Measurements from ENCODE around the gene FNDC3B. TPM values are rescaled to one million over a fixed set of nuclear protein-coding genes. Genes with fewer than 3 reads are reported as not detected.
"Not testable (repeated sequence)": the region's sequence is repeated elsewhere in the genome, so short reads cannot be mapped to it uniquely, and the experiment has no call there.

FNDC3B gene
- total and polyA plus RNA-seq, 3 donors from 2014 or later, result 24.2 to 63.5 (median 57.7) TPM

GRCh38 chr3:172089250-172089649 is 49.9 kb downstream of the FNDC3B start:
- no peaks in the 10 kb centered on the region for H3K9me3 ChIP-seq
- no peaks in the 10 kb centered on the region for H3K27me3 ChIP-seq
- H3K36me3 ChIP-seq (ENCODE audit: low read depth, missing control alignments), result no peaks in the 10 kb centered on the region
- peaks cover 9% of the 10 kb centered on the region for H3K4me1 ChIP-seq
- H3K4me3 ChIP-seq, result no peak overlapping the region
- WGBS, 2 donors, result 72 to 91% methylated on average over 4 of the region's 4 CpGs
- intact Hi-C loops (cut with DNase I; ENCODE audit: low total_unique reads), result no loop called here
- no peak overlapping the region for H3K27ac ChIP-seq
- no peak for TF ChIP-seq POLR2A (IDR thresholded peaks at IDR 0.05)
- no peak for TF ChIP-seq CTCF (IDR thresholded peaks at IDR 0.05)
- DNase-seq, result no peak

GRCh38 chr3:172090035-172090434 is 50.7 kb downstream of the FNDC3B start:
- no peak for DNase-seq
- H3K4me3 ChIP-seq, result no peak overlapping the region
- no peaks in the 10 kb centered on the region for H3K36me3 ChIP-seq (ENCODE audit: low read depth, missing control alignments)
- 47 to 50% methylated on average over 4 of the region's 4 CpGs for WGBS, 2 donors
- no peaks in the 10 kb centered on the region for H3K9me3 ChIP-seq
- peaks cover 5% of the 10 kb centered on the region for H3K4me1 ChIP-seq
- intact Hi-C loops (cut with DNase I; ENCODE audit: low total_unique reads), result no loop called here
- TF ChIP-seq CTCF (IDR thresholded peaks at IDR 0.05) (no peak), POLR2A (IDR thresholded peaks at IDR 0.05) (no peak)
- no peak overlapping the region for H3K27ac ChIP-seq
- no peaks in the 10 kb centered on the region for H3K27me3 ChIP-seq

DNA sequence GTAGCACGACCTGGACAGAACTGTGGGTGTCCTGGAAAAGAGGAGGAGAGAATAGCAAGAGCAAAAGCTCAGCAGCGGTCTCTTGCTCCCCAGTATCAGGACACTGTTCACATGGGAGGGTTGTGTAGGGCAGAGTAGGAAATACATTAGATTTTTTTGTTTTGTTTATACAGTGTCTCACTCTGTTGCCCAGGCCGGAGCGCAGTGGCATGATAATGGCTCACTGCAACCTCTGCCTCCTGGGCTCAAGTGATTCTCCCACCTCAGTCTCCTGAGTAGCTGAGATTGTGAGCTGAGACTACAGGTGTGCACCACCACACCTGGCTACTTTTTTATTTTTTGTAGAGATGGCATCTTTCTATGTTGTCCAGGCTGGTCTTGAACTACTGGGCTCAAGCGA is 53.3 kb downstream of the FNDC3B start:
- intact Hi-C loops (cut with DNase I; ENCODE audit: low total_unique reads), result no loop called here
- H3K27ac ChIP-seq, result no peak overlapping the region
- no peak for DNase-seq
- no peak overlapping the region for H3K4me3 ChIP-seq
- no peaks in the 10 kb centered on the region for H3K27me3 ChIP-seq
- peaks cover 9% of the 10 kb centered on the region for H3K4me1 ChIP-seq
- H3K36me3 ChIP-seq (ENCODE audit: low read depth, missing control alignments), result no peaks in the 10 kb centered on the region
- TF ChIP-seq POLR2A (IDR thresholded peaks at IDR 0.05) (no peak), CTCF (IDR thresholded peaks at IDR 0.05) (no peak)
- 92 to 98% methylated on average over 5 of the region's 5 CpGs for WGBS, 2 donors
- no peaks in the 10 kb centered on the region for H3K9me3 ChIP-seq

GRCh38 chr3:172093581-172094443 is 54.4 kb downstream of the FNDC3B start:
- H3K4me1 ChIP-seq; H3K9me3 ChIP-seq; H3K27ac ChIP-seq; DNase-seq; intact Hi-C loops (cut with DNase I; ENCODE audit: low total_unique reads); H3K36me3 ChIP-seq (ENCODE audit: low read depth, missing control alignments); H3K4me3 ChIP-seq; H3K27me3 ChIP-seq: not testable (repeated sequence)
- 83 to 89% methylated on average over 11 to 12 of the region's 13 CpGs for WGBS, 2 donors

DNA sequence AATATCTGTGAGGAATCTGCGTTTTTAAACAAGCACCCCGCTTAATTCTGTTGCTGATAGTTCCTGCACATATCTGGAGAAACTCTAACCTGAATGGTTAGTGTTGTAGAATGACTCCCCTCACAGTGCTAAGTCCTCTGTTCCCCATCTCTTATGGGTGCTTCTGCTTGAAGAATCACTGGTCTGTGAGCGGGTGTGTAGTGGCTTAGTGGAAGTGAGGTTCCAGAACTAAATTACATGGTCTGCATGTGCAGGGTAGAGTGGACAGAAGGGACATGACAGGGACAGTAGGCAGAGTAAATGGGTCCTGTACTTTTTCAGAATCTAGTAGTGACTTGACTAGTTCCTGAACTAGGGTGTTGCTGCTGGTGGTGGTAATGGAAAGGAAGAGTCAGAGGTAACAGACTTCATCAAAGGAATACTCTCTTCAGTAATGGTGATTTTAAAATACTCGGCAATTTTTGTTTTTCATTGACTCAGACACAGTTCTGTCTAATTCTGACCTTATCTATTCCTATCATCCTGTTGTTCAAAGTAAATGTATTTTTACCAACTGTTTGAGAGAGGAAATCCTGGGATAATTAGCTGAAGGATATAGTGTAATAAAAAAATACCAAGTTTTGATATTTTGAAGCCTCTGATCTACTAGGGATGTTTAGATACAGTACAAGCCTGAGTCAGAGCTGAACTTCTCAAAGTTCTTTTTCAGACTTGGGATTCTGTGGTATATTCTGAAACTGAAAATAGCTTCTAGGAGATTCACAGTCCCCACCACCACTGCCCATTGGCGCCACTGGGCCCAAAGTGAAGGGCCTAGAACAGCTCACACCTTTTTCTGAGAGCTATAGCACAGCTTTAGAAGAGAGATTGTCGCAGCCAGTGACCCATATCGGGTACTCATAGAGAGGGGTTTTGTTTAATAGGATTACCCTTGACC is 55.5 kb downstream of the FNDC3B start:
- intact Hi-C loops (cut with DNase I; ENCODE audit: low total_unique reads), result no loop called here
- no peak for DNase-seq
- no peaks in the 10 kb centered on the region for H3K27me3 ChIP-seq
- H3K4me3 ChIP-seq, result no peak overlapping the region
- TF ChIP-seq CTCF (IDR thresholded peaks at IDR 0.05) (no peak), POLR2A (IDR thresholded peaks at IDR 0.05) (no peak)
- H3K4me1 ChIP-seq, result peaks cover 9% of the 10 kb centered on the region
- H3K9me3 ChIP-seq, result no peaks in the 10 kb centered on the region
- H3K27ac ChIP-seq, result no peak overlapping the region
- H3K36me3 ChIP-seq (ENCODE audit: low read depth, missing control alignments), result no peaks in the 10 kb centered on the region
- WGBS, 2 donors, result 91% methylated on average over 7 of the region's 7 CpGs

All from testis (tissue), 3 donors.